ENCODE results near the gene ZNHIT2. TPM values are rescaled to one million over a fixed set of nuclear protein-coding genes. Genes with fewer than 3 reads are reported as not detected.

The ZNHIT2 gene
- total RNA-seq, 4 donors from 2014 or later: 17.3 to 38.5 (median 25.9) TPM

- Histone ChIP-seq H3K27ac (no peak overlapping the region), H3K4me1 (no peaks in the 10 kb centered on the region), H3K4me3 (replicated peaks in 1 of 3) (no peak overlapping the region), H3K36me3 (no peaks in the 10 kb centered on the region), H3K9me3 (no peaks in the 10 kb centered on the region), H3K27me3 (no peaks in the 10 kb centered on the region)
- no peak for DNase-seq
- WGBS, 2 donors: 80 to 82% methylated on average over 3 of the region's 3 CpGs
- TF ChIP-seq CTCF (IDR thresholded peaks at IDR 0.05): no peak
- no peak for TF ChIP-seq POLR2A (IDR thresholded peaks at IDR 0.05)
- intact Hi-C loops (cut with DNase I): no loop called here
Observed at GRCh38 chr11:65160643-65161042, 43.1 kb upstream of the ZNHIT2 start.

- DNase-seq: no peak
- no peaks in the 10 kb centered on the region for H3K27me3 ChIP-seq
- intact Hi-C loops (cut with DNase I): no loop called here
- H3K4me1 ChIP-seq: no peaks in the 10 kb centered on the region
- 75 to 78% methylated on average over 5 of the region's 5 CpGs for WGBS, 2 donors
- no peaks in the 10 kb centered on the region for H3K9me3 ChIP-seq
- no peak overlapping the region for H3K4me3 ChIP-seq (replicated peaks in 1 of 3)
- no peak overlapping the region for H3K27ac ChIP-seq
- TF ChIP-seq POLR2A (IDR thresholded peaks at IDR 0.05) (no peak), CTCF (IDR thresholded peaks at IDR 0.05) (no peak)
- no peaks in the 10 kb centered on the region for H3K36me3 ChIP-seq
Observed at GRCh38 chr11:65159012-65159411, 41.5 kb upstream of the ZNHIT2 start.

GRCh38 chr11:65157336-65157735 is 39.8 kb upstream of the ZNHIT2 start:
- intact Hi-C loops (cut with DNase I): no loop called here
- 82 to 83% methylated on average over 3 of the region's 3 CpGs for WGBS, 2 donors

GRCh38 chr11:65156926-65157325 is 39.4 kb upstream of the ZNHIT2 start:
- no peaks in the 10 kb centered on the region for H3K9me3 ChIP-seq

More at GRCh38 chr11:65157336-65157735, 39.8 kb upstream of the ZNHIT2 start:
- no peak for DNase-seq
- Histone ChIP-seq H3K27me3 (no peaks in the 10 kb centered on the region), H3K9me3 (no peaks in the 10 kb centered on the region), H3K4me3 (replicated peaks in 1 of 3) (no peak overlapping the region), H3K27ac (no peak overlapping the region), H3K36me3 (no peaks in the 10 kb centered on the region), H3K4me1 (no peaks in the 10 kb centered on the region)
- TF ChIP-seq CTCF (IDR thresholded peaks at IDR 0.05) (no peak), POLR2A (IDR thresholded peaks at IDR 0.05) (no peak)

GRCh38 chr11:65156256-65156655 is 38.8 kb upstream of the ZNHIT2 start:
- 91 to 96% methylated on average over 3 of the region's 3 CpGs for WGBS, 2 donors
- H3K27ac ChIP-seq: no peak overlapping the region
- H3K27me3 ChIP-seq: no peaks in the 10 kb centered on the region
- no peak for TF ChIP-seq CTCF (IDR thresholded peaks at IDR 0.05)
- no peak for TF ChIP-seq POLR2A (IDR thresholded peaks at IDR 0.05)
- H3K9me3 ChIP-seq: no peaks in the 10 kb centered on the region
- H3K4me1 ChIP-seq: no peaks in the 10 kb centered on the region
- intact Hi-C loops (cut with DNase I): no loop called here
- DNase-seq: no peak
- no peaks in the 10 kb centered on the region for H3K36me3 ChIP-seq
- H3K4me3 ChIP-seq (replicated peaks in 1 of 3): no peak overlapping the region

More at GRCh38 chr11:65156926-65157325, 39.4 kb upstream of the ZNHIT2 start:
- TF ChIP-seq POLR2A (IDR thresholded peaks at IDR 0.05) (no peak), CTCF (IDR thresholded peaks at IDR 0.05) (no peak)
- intact Hi-C loops (cut with DNase I): no loop called here
- no peak overlapping the region for H3K4me3 ChIP-seq (replicated peaks in 1 of 3)
- no peaks in the 10 kb centered on the region for H3K4me1 ChIP-seq
- DNase-seq: no peak
- no peaks in the 10 kb centered on the region for H3K27me3 ChIP-seq
- 91 to 97% methylated on average over 3 of the region's 3 CpGs for WGBS, 2 donors
- no peaks in the 10 kb centered on the region for H3K36me3 ChIP-seq
- H3K27ac ChIP-seq: no peak overlapping the region
